ENCODE results near the gene NPM1. TPM values are rescaled to one million over a fixed set of nuclear protein-coding genes. Genes with fewer than 3 reads are reported as not detected.

Gene NPM1
- total and polyA plus RNA-seq, 4 donors: 133 to 959 (median 363) TPM

DNA sequence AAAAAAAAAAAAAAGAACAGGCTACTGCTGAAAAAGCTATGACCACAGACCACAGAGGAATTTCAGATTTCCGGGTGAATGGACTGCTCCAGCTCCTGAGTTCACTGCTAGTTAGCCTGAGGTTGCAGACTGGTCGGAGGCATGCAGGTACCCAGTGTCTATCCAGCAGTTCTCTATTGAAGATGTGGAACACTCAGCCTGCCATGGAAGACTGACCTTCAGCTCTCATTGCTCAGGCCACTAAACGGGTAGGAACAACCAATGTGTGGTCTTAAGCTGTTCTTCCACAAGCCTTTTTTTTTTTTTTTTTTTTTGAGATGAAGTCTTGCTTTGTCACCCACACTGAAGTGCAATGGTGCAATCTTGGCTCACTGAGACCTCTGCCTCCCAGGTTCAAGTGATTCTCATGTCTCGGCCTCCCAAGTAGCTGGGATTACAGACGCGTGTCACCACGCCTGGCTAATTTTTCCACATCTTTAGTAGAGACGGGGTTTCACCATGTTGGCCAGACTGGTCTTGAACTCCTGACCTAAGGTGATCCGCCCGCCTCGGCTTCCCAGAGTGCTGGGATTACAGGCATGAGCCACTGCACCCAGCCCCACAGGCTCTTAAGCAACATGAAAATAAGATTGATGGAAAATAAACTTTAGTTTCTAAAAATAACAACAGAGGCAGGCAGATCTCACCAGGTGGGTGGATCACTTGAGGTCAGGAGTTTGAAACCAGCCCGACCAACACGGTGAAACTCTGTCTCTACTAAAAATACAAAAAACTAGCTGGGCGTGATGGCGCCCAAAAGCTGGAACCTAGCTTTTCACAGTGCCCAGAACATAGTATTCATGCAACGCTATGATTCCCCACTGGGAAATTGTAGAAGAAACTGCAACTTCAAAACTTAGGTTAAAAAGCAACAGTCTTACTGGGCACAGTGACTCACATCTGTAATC, 20.0 kb upstream of the NPM1 start:
- Histone ChIP-seq H3K27me3 (ENCODE audit: control insufficient read depth in 4 of 4, insufficient read depth in 4 of 4, low read length in 3 of 4) (peaks cover 0 to 4% (median 0%) of the 10 kb centered on the region in 4 donors), H3K9ac (ENCODE audit: low read depth in 1 of 2, low read length in 2 of 2) (no peak overlapping the region), H3K36me3 (ENCODE audit: control insufficient read depth in 4 of 4, insufficient read depth in 3 of 4, low read depth in 1 of 4, low read length in 3 of 4) (no peaks in the 10 kb centered on the region), H3K4me1 (ENCODE audit: control insufficient read depth in 4 of 4, insufficient read depth in 4 of 4, low read length in 3 of 4) (no peaks in the 10 kb centered on the region), H3K27ac (ENCODE audit: low read depth in 1 of 2, low read length in 2 of 2) (no peak overlapping the region), H3K4me3 (ENCODE audit: low read depth in 1 of 3, low read length in 3 of 3) (no peak overlapping the region), H3K9me3 (ENCODE audit: control insufficient read depth in 4 of 4, low read length in 3 of 4) (no peaks in the 10 kb centered on the region)
- DNase-seq (ENCODE audit: low spot score): no peak
- WGBS: 87% methylated on average over 16 of the region's 16 CpGs
- TF ChIP-seq FOXA1 (IDR thresholded peaks at IDR 0.05): no peak
- no peak for TF ChIP-seq MAX (IDR thresholded peaks at IDR 0.05)
- no peak for TF ChIP-seq NR2F2 (IDR thresholded peaks at IDR 0.05)
- no peak for TF ChIP-seq HNF4A (conservative IDR thresholded peaks at IDR 0.05)
- no peak for TF ChIP-seq SP1 (IDR thresholded peaks at IDR 0.05)
- TF ChIP-seq RXRA (IDR thresholded peaks at IDR 0.05): no peak
- TF ChIP-seq, protein P1, sequence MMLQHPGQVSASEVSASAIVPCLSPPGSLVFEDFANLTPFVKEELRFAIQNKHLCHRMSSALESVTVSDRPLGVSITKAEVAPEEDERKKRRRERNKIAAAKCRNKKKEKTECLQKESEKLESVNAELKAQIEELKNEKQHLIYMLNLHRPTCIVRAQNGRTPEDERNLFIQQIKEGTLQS (IDR thresholded peaks at IDR 0.05): no peak
- no peak for TF ChIP-seq REST (IDR thresholded peaks at IDR 0.05)
- TF ChIP-seq EGR1 (IDR thresholded peaks at IDR 0.05; ENCODE audit: low read depth in 2 of 2): no peak

- H3K9me3 ChIP-seq (ENCODE audit: control insufficient read depth in 4 of 4, low read length in 3 of 4): no peaks in the 10 kb centered on the region
- 88% methylated on average over 6 of the region's 6 CpGs for WGBS
- no peaks in the 10 kb centered on the region for H3K4me1 ChIP-seq (ENCODE audit: control insufficient read depth in 4 of 4, insufficient read depth in 4 of 4, low read length in 3 of 4)
- TF ChIP-seq FOXA1 (IDR thresholded peaks at IDR 0.05): no peak
- H3K27me3 ChIP-seq (ENCODE audit: control insufficient read depth in 4 of 4, insufficient read depth in 4 of 4, low read length in 3 of 4): peaks cover 0 to 4% (median 0%) of the 10 kb centered on the region in 4 donors
- H3K27ac ChIP-seq (ENCODE audit: low read depth in 1 of 2, low read length in 2 of 2): no peak overlapping the region
- no peak for DNase-seq (ENCODE audit: low spot score)
- H3K9ac ChIP-seq (ENCODE audit: low read depth in 1 of 2, low read length in 2 of 2): no peak overlapping the region
- H3K4me3 ChIP-seq (ENCODE audit: low read depth in 1 of 3, low read length in 3 of 3): no peak overlapping the region
- no peaks in the 10 kb centered on the region for H3K36me3 ChIP-seq (ENCODE audit: control insufficient read depth in 4 of 4, insufficient read depth in 3 of 4, low read depth in 1 of 4, low read length in 3 of 4)
These were observed 18.6 kb upstream of the NPM1 start for GRCh38 chr5:171369056-171369455.

DNA sequence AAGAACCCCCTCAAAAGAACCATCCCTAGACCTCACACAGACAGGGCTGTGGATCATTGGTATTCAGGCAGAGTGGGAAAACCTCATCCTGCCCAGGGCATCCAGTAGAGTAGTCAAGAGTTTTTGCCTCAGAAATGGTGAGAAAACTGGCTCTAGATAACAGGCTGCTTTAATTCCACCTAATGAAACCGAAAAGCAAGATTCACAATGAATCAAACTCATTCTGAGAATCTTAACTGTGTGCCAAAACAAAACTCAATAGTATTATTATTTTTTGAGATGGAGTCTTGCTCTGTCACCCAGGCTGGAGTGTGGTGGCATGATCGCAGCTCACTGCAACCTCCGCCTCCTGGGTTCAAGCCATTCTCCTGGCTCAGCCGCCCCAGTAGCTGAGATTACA, 17.8 kb upstream of the NPM1 start:
- no peak for TF ChIP-seq TAF1 (conservative IDR thresholded peaks at IDR 0.05)
- no peak for TF ChIP-seq GABPA (IDR thresholded peaks at IDR 0.05 in 1 of 2, conservative IDR thresholded peaks at IDR 0.05 in 1 of 2)
- TF ChIP-seq, protein P1 (IDR thresholded peaks at IDR 0.05): no peak
- TF ChIP-seq HNF4G (IDR thresholded peaks at IDR 0.05): no peak
- TF ChIP-seq RXRA (IDR thresholded peaks at IDR 0.05): no peak
- no peak for TF ChIP-seq REST (IDR thresholded peaks at IDR 0.05)
- TF ChIP-seq EGR1 (IDR thresholded peaks at IDR 0.05; ENCODE audit: low read depth in 2 of 2): no peak
- no peak for TF ChIP-seq HNF4A (conservative IDR thresholded peaks at IDR 0.05)
- no peak for TF ChIP-seq SP1 (IDR thresholded peaks at IDR 0.05)
- no peak for TF ChIP-seq JUND (IDR thresholded peaks at IDR 0.05)
- TF ChIP-seq, protein P2, sequence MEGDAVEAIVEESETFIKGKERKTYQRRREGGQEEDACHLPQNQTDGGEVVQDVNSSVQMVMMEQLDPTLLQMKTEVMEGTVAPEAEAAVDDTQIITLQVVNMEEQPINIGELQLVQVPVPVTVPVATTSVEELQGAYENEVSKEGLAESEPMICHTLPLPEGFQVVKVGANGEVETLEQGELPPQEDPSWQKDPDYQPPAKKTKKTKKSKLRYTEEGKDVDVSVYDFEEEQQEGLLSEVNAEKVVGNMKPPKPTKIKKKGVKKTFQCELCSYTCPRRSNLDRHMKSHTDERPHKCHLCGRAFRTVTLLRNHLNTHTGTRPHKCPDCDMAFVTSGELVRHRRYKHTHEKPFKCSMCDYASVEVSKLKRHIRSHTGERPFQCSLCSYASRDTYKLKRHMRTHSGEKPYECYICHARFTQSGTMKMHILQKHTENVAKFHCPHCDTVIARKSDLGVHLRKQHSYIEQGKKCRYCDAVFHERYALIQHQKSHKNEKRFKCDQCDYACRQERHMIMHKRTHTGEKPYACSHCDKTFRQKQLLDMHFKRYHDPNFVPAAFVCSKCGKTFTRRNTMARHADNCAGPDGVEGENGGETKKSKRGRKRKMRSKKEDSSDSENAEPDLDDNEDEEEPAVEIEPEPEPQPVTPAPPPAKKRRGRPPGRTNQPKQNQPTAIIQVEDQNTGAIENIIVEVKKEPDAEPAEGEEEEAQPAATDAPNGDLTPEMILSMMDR (IDR thresholded peaks at IDR 0.05; ENCODE audit: low read depth, low read length, missing input control): no peak
- Histone ChIP-seq H3K4me3 (ENCODE audit: low read depth in 1 of 3, low read length in 3 of 3) (no peak overlapping the region), H3K27ac (ENCODE audit: low read depth in 1 of 2, low read length in 2 of 2) (no peak overlapping the region), H3K36me3 (ENCODE audit: control insufficient read depth in 4 of 4, insufficient read depth in 3 of 4, low read depth in 1 of 4, low read length in 3 of 4) (no peaks in the 10 kb centered on the region), H3K27me3 (ENCODE audit: control insufficient read depth in 4 of 4, insufficient read depth in 4 of 4, low read length in 3 of 4) (peaks cover 0 to 4% (median 0%) of the 10 kb centered on the region in 4 donors), H3K4me1 (ENCODE audit: control insufficient read depth in 4 of 4, insufficient read depth in 4 of 4, low read length in 3 of 4) (no peaks in the 10 kb centered on the region), H3K9me3 (ENCODE audit: control insufficient read depth in 4 of 4, low read length in 3 of 4) (no peaks in the 10 kb centered on the region), H3K9ac (ENCODE audit: low read depth in 1 of 2, low read length in 2 of 2) (no peak overlapping the region)
- WGBS: 91% methylated on average over 4 of the region's 4 CpGs
- no peak for DNase-seq (ENCODE audit: low spot score)

Data from liver (tissue), 9 donors.